ELR (cell line): Measurements from ENCODE around the gene CBLC.
"Not testable (repeated sequence)": the region's sequence is repeated elsewhere in the genome, so short reads cannot be mapped to it uniquely, and the experiment has no call there.

Experiments used
- DNase-seq: peaks from one replicate; pipeline ENCODE4 v3.0.0-alpha.2; 2015; ENCODE audit warnings: low read depth

The CBLC gene

DNA sequence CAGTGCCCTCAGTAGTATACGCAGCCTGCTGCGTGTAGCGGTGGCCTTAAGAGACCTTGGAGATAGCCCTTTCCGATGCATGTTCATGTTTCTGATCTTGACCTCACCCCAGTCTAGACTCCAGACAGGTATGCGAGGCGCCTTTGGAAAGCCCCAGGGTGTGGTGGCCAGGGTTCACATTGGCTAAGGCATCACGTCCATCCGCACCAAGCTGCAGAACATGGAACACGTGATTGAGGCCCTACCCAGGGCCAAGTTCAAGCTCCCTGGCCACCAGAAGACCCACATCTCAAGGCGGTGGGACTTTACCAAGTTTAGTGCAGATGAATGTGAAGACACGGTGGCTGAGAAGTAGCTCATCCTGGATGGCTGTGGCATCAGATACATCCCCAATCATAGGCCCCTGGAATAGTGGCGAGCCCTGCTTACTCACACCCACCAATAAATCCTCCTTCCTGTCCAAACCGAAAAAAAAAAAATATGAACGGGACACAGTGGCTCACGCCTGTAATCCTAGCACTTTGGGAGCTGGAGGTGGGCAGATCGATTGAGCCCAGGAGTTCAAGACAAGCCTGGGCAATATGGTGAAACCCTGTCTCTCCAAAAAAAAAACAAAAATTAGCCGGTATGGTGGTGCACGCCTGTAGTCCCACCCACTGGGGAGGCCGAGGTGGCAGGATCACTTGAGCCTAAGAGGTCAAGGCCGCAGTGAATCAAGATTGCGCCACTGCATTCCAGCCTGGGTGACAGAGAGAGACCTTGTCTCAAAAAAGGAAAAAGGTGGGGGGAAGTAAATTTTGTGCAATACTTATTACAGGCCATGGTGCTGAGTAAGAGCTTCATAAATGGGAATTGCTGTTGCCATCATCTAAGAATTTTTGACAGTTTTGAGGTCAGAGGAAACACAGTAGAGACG lies 12.4 kb upstream of the CBLC start:
- no peak for DNase-seq

DNA sequence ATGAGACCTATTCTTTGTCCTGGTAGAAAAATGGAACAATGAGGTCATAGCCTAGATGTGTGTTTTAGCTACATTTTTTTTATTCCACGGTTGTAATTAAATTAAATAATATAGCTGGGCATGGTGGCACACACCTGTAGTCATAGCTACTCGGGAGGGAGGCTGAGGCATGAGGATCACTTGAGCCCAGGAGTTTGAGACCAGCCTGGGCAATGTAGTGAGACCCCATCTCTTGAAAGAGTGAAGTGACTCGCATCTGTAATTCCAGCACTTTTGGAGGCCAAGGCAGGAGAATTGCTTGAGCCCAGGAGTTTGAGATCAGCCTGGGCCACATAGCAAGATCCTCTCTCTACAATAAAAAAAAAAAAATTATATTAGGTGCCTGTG lies 11.7 kb upstream of the CBLC start:
- DNase-seq = no peak

DNA sequence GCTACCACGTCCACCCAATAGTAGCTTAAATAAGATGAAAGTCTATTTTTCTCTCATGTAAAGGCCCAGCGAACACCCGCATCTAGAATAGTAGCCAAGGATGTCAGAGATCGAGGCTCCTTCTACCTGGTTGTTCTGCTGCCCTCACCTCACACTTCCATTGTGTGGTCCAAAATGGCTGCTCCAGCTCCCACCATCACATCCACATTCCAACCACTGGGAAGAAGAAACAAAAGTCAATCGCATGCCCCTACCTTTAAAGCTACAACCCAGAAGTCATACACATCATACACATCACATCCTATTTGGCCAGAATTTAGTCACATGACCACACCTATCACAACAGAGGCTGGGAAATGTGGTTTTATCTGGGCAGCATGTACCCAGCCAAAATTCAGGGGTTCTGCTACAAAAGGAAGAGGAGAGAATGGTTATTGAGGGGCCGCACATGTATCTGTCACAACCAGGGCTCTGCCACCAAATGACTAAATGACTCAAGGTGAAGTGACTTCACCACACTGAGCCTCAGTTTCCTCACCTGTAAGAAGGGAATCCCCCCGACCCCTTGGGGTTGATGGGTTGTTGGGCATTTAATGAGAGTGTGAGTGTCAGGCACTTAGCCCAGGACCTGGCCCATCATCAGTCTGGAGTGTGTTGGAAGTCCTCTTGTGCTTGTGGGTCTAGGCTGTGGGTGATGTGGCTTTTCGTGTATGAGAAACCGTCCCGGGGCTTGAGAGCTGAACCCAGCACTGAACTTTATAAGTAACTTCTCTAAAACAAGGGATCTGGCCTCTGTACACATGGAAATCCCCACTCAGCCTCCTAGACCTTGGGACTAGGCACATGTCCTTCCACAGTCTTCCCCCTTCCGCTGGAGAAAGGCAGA lies 10.2 kb upstream of the CBLC start:
- DNase-seq = no peak

DNA sequence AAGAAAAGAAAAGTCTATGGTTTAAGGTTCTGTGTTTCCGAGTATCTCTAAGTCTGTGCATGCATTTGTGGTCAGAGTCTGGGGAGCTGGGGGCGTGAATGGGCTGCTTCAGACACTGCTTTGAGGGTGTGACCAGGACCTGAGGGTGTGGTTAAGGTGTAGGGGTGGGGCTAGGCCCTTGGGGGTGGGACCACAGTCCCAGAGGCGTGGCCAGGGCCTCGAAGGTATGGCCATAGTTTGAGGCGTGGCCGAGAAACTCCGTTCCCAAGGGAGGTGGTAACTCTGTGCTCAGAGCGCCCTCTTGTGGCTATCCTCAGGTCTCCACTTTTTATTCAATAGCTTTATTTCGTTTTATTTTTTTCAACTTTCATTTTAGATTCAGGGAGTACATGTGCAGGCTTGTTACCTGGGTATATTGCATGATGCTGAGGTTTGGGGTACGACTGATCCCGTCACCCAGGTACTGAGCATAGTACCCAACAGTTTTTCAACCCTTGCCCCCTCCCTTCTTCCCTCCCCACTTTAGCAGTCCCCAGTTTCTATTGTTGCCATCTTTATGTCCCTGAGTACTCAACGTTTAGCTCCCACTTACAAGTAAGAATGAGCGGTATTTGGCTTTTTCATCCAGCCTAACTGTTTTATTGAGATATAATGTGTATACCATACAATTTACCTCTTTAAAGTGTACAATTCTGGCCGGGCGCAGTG lies 7.0 kb upstream of the CBLC start:
- DNase-seq = peak; percentile 97

DNA sequence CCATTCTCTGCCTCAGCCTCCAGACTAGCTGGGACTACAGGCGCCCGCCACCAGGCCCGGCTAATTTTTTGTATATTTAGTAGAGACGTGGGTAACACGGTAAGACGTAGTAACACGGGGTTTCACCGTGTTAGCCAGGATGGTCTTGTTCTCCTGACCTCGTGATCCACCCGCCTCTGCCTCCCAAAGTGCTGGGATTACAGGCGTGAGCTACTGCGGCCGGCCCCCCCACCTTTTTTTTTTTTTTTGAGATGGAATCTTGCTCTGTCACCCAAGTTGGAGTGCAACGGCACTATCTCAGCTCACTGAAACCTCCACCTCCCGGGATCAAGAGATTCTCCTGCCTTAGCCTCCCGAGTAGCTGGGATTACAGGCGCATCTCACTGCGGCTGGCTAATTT lies 5.5 kb upstream of the CBLC start:
- DNase-seq = not testable (repeated sequence)

DNA sequence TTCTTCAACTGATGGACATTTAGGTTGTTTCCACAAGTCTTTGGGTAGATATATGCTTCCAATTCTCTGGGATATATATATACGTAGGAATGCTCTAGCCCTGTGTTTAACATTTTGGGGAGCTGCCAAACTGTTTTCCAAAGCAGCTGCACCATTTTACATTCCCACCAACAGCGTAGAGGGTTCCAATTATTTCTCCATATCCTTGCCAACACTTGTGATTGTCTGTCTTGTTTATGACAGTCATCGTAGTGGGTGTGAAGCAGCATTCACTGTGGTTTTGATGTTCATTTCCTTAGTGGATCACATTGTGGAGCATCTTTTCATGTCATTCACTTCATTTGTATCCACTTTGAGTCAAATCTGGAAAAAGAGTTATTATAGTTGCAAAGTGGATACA lies 4.7 kb upstream of the CBLC start:
- no peak for DNase-seq

DNA sequence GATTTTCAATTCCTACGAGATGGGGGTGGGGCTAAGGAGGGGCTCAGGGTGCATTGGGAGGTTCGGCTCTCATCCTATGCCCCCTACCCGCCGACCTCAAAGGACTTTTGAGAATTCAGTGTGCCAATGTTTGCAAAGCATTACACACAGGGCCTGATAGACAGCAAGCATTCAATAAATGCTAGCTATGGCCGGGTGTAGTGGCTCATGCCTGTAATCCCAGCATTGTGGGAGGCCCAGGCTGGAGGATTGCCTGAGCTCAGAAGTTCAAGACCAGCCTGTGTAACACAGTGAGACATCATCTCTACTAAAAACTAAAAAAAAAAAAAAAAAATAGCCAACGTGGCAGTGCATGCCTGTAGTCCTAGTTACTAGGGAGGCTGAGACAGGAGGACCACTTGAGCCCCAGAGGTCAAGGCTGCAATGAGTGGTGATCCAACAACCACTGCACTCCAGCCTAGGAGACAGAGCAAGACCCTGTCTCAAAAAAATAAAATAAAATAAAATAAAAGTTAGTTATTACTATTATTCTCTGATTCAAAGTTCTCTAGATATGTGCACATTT lies 1.9 kb upstream of the CBLC start:
- no peak for DNase-seq

DNA sequence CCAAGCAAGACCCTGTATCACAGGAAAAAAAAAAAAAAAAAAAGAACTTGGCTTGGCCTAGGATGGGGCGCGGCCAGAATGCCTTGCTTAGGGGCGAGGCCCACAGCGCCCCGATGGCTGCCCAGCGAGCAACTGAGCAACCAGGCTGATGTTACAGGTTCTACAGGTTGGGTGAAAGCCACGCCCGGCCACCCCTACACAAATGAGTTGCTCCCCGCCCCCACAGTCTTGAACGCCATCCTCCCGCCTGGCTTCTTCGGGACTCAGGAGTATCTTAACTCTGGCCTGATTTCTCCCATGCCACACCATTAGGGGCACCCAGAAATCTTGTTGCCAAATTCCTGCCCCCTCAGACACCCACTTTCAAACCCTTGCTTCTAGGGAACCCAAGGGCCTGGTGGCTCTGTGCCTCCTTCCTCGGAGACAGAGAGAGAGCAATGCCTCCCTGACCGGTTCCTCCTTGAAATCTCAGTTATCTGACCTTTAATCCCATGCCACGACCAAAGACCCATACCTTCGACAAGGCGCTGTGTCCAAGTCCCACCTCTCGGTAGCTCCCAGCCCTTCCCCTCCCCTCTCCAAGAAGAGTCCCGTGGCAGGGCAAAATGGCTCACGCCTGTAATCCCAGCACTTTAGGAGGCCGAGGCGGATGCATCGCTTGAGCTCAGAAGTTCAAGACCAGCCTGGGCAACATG lies 1.1 kb upstream of the CBLC start:
- DNase-seq = no peak

DNA sequence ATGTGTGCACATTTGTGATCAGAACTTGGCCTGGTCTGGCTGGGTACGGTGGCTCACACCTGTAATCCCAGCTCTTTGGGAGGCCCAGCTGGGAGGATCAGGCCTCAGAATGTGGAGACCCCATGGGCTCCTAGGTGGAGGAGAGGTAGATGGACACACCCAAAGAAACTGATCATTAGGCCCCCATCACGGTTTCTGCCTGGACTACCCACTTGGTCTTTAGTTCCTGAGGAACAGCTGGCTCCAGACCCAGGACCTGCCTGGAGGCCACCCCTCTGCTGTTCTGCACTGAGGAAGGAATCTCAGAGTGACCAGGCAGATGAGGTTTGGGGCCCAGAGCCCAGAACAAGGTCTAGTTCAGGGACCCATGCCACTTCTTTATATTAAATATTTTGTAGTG lies 1.5 kb downstream of the CBLC start:
- no peak for DNase-seq

DNA sequence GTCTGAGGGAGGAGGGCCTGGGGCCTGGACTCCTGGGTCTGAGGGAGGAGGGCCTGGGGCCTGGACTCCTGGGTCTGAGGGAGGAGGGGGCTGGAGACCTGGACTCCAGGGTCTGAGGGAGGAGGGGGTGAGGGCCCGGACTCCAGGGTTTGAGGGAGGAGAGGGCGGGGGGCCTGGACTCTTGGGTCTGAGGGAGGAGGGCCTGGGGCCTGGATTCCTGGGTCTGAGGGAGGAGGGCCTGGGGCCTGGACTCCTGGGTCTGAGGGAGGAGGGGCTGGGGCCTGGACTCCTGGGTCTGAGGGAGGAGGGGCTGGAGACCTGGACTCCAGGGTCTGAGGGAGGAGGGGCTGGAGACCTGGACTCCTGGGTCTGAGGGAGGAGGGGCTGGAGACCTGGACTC lies 4.0 kb downstream of the CBLC start:
- not testable (repeated sequence) for DNase-seq

DNA sequence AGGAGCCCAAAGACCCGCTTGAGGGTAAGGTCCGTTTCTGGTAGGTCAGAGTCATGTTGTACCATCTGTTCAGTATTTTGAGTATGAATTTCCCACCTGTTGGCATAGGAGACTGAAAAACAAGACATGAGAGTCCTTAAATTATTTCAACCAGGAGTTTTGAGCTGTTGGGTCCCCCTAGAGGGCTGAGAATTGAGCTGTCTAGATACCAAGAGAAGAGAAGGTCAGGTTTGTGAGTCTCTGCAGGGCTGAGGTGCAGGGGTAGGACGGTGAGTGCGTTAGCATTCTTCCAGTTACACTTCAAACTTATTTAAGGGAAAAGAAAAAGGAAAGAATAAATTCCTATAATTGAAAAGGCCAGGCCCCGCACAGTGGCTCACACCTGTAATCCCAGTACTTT lies 5.0 kb downstream of the CBLC start:
- no peak for DNase-seq

DNA sequence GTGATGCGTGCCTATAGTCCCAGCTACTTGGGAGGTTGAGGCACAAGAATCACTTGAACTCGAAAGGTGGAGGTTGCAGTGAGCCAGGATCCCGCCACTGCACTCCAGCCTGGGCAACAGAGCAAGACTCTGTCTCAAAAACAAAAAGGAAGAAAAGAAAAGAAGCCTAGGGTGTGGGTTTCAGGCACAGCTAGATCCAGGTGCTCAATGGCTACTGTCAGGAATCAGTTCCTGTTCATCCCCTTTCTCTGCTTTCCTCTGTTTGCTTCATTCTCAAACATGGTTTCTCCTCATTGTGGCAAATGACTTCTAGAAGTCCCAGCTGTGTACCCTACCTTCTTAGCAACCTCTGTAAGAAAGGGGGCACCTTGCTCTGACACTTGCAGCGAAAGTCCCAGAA lies 5.9 kb downstream of the CBLC start:
- DNase-seq = no peak

DNA sequence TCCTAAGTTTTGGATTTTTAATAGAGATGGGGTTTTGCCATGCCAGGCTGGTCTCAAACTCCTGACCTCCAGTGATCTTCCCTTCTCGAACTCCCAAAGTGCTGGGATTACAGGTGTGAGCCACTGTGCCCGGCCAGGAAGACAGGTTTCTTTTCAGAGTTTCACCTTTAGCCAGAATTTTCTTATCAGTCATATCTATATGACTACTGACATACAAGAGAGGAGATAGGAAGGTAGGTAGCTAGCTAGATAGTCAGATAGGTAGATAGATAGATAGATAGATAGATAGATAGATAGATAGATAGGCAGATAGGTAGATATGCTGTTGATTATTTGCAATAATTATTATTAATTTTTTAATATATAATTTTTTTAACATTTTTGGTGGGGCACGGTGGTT lies 7.6 kb downstream of the CBLC start:
- no peak for DNase-seq

DNA sequence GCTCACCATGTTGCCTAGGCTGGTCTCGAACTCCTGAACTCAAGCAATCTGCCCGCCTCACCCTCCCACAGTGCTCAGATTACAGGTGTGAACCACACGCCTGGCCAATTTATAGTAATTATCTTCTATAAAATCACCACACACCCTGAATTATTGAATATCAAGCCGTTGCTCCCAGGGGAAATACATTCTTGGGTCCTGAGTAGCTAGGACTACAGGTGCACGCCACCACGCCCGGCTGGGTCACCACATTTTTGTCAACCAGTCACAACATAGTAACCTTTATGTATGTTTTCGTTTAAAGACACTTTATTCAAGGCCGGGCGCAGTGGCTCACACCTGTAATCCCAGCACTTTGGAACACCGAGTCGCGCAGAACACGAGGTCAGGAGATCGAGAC lies 8.3 kb downstream of the CBLC start:
- DNase-seq = no peak

DNA sequence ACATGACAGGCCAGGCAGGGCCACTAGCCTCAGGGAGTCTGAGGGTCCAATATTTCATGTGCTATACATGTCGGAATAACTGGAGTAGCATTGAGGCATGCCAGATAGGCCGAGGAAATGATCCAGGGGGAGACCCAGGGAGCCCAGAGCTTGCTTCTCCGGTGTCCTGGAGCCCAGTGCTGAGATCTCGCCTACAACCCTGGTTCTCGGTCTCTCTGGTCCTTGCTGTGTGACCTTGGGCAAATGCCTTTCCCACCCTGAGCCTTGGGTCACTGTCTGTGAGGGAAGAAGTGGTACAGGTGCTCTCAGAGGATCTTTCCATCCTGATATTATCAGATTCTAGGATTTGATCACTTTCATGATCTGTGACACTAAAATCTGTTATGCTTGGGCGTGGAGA lies 11.3 kb downstream of the CBLC start:
- no peak for DNase-seq

DNA sequence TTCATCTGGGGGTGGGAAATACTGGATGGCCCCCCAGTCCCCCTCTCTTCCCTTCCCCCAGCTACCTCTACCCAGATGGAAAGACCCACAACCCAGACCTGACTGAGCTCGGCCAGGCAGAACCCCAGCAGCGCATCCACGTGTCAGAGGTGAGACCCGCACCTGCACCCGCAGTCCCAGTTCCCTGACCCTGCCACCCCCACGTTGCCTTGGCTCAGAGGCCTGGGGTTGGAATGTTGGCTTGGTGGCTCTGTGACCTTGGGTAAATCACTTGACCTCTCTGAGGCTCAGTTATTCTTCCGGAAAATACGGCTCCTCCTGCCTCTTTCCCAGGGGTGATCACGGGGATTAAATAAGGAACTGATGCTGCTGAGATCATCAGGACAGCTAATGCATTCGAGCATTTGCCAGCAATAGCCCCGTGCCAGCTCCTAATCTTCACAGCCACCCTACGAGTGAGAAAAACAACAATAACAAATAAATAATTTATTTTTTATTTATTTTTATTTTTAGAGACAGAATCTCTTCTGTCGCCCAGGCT lies 12.3 kb downstream of the CBLC start:
- DNase-seq = no peak

DNA sequence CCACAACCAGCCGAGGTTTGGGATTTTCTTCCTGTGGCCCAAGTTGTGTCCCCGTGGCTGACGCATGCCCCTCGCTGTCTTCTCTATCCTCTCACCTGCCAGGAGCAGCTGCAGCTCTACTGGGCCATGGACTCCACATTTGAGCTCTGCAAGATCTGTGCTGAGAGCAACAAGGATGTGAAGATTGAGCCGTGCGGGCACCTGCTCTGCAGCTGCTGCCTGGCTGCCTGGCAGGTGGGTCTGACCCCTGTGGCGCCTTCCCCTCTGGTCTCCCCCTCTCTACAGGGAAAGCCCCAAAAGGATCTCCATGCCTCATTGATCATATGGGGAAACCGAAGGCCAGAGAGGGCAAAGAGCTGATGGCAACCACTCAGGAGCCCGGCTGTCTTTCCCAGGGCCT lies 14.6 kb downstream of the CBLC start:
- DNase-seq = no peak

DNA sequence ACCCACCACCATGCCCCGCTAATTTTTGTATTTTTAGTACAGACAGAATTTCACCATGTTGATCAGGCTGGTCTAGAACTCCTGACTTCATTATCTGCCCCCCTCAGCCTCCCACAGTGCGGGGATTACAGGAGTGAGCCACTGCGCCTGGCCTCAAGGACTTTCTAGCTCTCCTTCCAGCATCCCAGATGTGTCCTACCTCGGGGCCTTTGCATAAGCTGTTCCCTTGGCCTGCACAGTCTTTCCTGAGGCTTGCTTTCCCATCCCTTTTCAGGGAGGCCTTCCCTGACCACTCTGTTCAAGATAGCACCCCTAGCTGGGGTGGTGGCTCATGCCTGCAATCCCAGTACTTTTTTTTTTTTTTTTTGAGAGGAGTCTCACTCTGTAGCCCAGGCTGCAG lies 16.9 kb downstream of the CBLC start:
- DNase-seq = no peak

DNA sequence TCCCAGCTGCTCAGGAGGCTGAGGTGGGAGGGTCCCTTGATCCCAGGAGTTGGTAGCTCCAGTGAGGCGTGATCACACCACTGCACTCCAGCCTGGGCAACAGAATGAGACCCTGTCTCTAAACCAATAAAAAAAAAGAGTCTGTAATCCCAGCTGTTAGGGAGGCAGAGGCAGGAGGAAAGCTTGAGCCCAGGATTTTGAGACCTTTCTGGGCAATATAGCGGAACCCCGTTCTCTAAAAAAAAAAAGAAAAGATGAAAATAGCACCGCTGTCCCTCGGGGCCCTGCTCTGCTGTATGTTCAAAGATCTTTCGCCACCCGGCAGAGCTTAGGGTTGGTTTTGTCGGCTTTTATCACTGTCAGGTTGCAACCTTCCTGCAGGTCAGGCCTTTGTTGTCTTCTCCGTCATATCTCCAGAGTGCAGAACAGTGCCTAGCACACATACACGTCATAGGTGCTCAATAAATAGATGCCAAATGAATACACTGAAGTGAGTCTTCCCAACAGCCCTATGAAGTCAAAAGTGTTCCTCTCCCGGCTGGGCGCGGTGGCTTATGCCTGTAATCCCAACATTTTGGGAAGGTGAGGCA lies 17.8 kb downstream of the CBLC start:
- DNase-seq = no peak

DNA sequence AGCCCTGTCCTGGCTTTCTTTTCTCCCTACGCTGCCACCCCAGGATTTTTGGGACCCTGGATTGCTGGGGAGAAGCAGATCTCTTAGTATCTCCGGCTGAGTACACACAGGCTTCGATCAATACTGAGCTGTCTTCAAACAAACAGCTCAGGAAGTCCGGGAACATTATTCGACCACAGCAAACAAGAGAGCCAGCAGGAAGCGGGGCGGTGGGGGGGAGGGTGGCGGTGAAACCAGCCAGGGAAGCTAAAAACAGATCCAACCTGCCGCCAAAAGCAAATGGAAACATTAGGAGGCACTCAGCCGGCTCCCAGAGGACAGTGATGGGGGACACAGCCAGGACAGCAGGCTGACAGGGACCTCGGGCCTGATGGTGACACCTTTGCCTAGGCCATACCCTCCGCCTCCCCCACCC lies 19.0 kb downstream of the CBLC start:
- DNase-seq = no peak
